LoVo (cell line): ENCODE measurements around the gene MCF2L2.
"Not testable (repeated sequence)": the region's sequence is repeated elsewhere in the genome, so short reads cannot be mapped to it uniquely, and the experiment has no call there.

Source experiments
- DNase-seq: peaks from one replicate; pipeline ENCODE4 v3.0.0-alpha.2; 2016; ENCODE audit warnings: low spot score

The MCF2L2 gene

DNA sequence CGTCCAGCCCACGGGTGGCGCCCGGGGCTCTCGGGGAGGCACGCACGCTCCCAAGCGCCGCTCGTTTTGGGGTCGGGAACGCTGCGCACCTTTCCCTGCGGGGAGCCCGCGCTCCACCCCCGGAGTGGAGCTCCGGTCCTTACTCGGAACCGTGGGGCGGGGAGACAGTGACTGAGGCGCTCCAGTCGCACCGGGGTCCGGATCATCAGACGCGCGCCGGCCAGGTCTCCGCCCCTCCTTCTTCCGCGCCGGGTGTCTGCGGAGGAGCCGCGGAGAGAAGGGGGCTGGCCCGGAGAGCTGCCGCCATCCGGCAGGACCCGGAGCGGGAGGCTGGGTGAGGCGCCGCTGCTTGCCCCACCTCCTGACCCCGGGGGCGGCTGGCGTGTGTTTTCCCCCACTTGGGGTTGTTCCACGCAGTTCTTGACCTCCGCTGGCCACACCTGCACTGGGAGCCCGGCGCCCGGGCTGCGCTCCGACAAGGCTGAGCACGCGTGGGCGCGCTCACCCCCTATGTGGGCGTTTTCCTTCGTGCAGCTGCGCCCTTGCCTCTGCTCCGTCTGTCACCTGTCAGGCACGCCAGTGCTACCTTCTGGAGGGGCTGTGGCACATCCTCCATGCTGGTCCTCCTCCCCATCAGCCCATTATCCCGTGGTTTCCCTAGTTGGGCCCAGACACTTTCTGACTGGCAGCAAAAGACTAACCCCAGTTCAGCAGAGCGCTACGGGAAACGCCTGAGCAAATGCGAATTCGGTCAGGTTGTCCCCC is at the start of gene MCF2L2:
Gene MCF2L2 (minus strand): TSS at position 173 of the 765 bp plus-strand sequence. CDS start 642 bp downstream, outside the sequence.
- peak; percentile 64 for DNase-seq

DNA sequence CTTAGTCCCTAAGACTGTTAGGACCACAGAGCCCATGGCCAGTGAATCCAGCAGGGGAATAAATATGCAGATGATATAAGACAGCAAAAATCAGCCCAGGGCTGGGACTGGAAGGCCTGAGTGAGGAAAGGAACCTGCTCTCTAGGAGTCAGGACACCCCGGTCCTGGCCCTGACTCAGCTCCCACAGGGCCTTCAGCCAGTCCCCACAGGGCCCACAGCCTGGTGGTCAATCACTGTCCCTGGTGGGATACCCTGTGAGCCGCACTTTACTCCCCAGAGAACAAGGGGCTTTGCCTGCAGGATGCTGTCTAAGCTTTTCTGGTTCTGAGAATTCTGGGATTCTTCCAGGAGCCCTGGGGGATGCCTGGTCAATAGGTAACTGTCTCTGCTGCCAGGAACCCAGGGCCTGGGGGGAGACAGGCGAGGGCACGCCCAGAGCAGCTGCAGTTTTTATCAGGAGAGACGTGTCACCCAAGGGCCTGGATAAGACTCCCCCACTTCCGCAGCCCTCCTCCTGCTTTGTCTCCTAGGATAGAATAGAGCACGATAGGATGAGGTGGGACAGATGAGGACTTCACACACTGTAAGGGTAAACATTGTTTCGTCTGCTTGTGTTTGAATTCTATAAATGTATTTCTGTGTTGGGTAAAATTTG is 49.5 kb upstream of the MCF2L2 start:
- no peak for DNase-seq

DNA sequence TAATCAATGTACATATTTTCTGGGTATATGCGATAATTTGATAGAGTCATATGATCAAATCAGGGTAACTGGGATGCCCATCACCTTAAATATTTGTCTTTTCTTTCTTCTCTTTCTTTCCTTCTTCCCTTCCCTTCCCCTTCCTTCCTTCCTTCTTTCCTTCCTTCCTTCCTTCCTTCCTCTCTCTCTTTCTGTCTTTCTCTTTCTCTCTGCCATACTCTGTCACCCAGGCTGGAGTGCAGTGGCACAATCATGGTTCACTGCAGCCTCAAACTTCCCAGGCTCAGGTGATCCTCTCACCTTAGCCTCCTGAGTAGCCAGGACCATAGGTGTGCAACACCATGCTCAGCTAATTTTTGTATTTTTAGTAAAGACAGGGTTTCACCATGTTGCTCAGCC is 47.3 kb upstream of the MCF2L2 start:
- DNase-seq, result not testable (repeated sequence)

- DNase-seq, result no peak
Observed at GRCh38 chr3:183475016-183475763, 46.8 kb upstream of the MCF2L2 start.

DNA sequence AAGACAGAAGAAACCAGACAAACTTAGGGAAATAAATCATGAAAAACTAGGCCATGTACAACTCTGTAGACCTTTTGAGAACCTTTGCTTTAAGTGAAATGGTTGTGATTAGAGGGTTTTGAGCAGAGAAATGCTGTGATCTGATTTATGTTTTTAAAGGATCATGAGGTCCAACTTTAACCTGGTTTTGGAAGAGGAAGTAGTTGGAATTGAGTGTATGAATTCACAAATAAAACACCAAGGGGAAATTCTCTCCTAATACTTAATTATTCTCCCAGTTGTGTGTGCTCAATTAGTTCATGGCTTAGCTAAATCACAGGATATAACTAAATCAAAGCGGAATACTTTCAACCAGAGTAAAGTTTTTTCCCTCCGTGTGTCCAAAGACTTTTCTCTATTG is 45.5 kb upstream of the MCF2L2 start:
- DNase-seq, result no peak

GRCh38 chr3:183472155-183472554 is 43.7 kb upstream of the MCF2L2 start:
- DNase-seq, result no peak

GRCh38 chr3:183468424-183468823 is 40.0 kb upstream of the MCF2L2 start:
- DNase-seq, result no peak

GRCh38 chr3:183466575-183466974 is 38.2 kb upstream of the MCF2L2 start:
- no peak for DNase-seq

- DNase-seq, result not testable (repeated sequence)
Observed at GRCh38 chr3:183465710-183466109, 37.3 kb upstream of the MCF2L2 start.

DNA sequence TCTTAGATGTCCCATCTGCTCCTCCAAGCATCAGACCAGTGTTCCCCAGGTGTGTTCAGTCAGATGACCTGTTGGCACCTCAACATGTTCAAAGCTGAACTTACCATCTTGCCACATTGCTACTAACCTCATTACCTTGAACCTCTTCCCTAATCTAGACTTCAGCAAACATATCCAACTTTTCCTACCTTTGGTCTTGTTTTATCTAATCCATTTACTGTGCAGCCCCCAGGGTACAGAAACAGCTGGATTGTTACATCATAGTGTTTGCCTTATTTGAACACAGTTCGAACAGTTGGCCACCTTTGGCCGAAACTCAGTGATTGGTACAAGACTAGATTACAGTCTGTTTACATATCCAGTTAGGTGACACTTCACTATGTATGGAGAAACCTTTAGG is 36.1 kb upstream of the MCF2L2 start:
- DNase-seq, result no peak

DNA sequence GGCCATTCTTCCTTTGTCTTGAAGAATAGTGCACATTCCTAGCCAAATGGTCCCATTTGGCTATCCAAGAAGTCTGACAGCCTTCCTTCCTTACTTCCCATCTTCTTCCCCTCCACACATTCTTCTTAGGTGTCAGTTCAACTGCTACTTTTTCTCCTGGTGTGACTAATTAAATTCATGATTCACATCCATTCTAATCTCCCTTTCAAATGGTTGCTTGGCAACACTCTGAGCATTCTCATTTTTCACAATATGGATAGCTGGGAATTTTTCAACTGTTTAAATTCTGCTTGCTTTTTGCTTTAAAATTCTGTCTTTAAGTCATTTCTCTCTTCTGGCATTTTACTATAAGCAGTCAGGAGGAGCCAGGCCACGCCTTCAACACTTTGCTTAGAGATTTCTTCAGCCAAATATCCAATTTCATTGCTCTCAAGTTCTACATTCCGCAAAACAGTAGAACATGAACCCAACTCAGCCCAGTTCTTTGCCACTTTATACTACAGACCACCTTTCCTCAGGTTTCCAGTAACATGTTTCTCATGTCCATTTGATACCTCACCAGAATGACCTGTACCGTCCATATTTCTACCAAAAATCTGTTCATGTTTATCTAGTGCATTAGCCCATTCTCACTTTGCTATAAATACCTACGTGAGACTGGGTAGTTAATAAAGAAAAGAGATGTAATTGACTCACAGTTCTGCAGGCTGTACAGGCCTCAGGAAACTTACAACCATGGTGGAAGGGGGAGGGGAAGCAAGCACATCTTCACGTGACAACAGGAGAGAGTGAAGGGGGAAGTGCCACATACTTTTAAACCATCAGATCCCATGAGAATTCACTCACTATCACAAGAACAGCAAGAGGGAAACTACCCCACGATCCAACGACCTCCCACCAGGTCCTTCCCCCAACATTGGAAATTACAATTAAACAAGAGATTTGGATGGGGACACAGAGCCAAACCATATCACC is 31.9 kb upstream of the MCF2L2 start:
- DNase-seq, result no peak

GRCh38 chr3:183455089-183455488 is 26.7 kb upstream of the MCF2L2 start:
- DNase-seq, result no peak

DNA sequence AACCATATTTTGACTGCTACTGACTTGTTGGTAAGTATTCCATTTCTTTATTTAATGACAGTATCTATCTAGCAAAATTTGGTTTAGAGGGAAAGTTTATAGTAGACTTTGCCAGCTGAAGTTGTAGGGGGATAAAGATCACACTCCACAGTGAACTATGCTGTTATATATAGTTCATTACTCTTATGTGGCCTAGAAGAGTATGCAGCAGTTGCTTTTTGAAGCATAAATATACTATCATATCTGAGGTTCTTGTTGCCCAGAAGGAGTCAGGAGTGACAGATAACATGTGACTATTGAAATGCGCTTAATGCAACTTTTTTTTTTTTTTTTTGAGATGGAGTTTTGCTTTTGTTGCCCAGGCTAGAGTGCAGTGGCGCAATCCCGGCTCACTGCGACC is 25.6 kb upstream of the MCF2L2 start:
- no peak for DNase-seq

GRCh38 chr3:183449791-183450190 is 21.4 kb upstream of the MCF2L2 start:
- no peak for DNase-seq

DNA sequence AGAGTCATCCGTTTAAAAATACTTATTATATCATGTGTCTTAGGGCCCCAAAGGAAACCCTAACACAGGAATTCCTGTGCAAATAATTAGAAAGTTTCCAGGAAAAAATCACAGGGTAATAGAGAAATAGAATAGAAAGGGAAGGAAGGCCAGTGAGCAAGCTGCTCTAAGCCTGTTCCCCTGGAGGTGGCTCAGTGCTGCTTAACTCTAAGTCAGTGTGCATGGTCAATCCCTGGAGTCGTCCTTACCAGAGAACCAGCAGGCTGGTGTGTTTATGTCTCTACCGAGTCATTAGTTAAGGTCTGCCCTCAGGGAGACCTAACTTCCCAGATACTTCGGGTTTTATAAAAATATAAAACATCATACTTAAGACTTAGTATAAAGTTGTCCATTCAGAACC is 21.0 kb upstream of the MCF2L2 start:
- DNase-seq, result no peak

- no peak for DNase-seq
Observed at GRCh38 chr3:183448369-183449128, 20.1 kb upstream of the MCF2L2 start.

DNA sequence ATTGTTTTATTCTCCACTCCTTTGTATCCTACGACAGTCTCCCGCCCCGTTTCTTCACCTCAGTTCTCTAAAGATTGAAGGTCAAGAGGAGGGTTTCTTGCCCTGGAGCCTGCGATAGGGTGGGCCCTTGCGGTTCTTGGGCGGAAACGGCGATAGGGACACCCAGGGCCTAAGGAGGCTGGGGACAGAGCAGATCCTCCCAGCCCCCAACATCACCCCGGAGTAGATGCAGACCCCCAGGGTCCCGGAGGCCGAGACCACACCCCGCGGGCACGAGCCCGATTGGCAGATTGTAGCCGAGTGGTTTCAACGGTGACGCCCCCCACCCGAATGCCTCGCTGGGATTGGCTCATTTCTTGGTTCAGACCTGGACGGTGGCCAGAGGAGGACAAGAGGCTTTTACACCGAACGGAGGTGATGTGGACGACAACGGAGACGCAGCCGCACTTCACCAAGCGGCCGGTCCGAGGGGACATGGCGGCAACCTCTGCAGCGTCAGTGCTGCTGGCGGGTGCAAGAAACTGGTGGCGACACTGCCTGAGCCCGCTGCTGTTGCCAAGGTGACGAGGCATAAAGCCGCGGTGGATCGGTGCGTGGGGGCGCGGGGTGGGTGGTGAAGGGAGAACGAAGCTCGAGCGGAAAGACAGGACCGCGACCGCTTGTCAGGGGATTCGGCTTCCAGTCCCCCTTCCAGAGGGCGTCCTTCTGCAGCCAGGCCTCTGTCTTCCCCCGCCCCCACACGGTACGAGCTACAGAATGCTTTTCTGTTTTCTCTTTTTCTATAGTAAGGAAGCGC is 19.0 kb upstream of the MCF2L2 start:
- DNase-seq, result peak; percentile 88

DNA sequence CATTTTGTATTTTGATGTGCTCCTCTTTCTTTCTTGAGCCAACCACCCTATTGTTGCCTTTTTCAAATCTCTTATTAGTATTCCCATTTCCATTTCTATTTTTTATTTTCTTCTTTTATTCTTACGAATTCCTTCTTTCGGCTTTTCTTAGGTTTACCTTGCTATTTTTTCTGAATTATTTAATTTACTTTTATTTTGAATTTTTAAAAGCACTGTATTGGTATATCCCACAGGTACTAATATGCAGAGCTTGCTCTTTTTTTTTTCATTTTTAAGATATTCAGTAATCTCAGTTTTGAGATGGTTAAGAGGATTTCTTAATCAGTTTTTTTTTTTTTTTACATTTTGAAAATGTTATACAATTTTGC is 18.4 kb upstream of the MCF2L2 start:
- DNase-seq, result no peak

DNA sequence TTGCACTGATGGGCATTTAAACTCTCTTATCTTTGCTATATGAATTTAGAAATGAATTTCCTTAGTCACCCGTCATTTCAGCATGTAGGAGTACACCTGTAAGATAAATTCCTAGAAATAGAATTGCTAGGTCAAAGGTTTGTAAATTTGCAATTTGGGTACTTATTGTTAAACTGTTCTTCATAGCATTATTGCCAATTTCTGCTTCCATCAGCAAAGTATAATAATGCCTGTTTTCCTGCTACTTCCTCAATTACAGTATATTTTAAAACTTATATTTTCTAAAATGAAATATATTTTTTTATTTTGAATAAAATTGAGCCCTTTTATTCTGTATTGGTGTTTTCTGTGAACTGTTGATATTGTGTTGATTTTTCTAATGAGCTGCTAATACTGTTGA is 16.3 kb upstream of the MCF2L2 start:
- DNase-seq, result no peak
